ENCODE results near the gene ITIH2.
"Not testable (repeated sequence)": the region's sequence is repeated elsewhere in the genome, so short reads cannot be mapped to it uniquely, and the experiment has no call there.

ITIH2 gene

DNA sequence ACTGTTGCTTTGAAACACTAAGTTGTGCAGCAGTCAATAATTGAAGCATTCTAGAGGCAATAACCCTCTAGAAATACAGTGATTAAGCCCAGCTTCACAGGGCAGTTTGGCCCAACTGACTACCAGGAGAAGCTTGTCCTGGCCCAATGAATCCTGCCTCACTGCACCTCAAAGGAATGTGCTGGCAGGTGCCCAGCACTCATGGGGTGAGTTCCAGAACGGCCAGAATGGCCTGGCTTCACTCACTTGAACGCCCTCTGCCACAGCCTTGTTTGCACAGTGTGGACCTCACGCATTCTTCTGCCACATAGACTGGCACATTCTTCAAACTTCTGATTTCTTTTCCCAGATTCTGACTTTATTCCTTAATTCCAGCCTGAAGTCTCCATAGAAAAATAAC, 6.6 kb upstream of the ITIH2 start:
- DNase-seq, result no peak

GRCh38 chr10:7697426-7697825, 5.7 kb upstream of the ITIH2 start:
- DNase-seq, result no peak

DNA sequence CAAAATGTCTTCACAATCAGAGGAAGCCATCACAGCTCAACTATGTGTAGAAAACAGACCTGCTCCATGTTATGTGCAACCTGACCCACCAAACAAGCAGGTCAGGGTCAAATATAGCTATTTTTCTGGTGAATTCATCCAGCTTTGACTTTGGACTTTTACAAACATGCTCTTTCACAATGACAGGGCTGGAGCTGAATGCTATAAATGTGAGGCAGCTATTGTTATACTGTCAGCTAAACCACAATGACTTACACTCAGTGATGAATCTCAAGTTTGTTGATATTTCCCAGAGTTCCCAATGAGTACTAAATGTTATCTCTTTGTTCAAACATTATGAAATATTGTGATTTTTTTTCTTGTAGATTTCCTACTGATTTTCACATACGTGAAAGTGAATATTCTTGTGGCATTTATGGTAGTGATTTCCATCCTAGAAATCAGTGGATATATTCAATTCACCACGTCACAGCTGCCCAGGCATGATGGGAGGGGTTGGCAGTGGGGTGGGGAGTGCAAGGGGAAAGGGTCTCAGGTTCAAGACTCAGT, 2.5 kb upstream of the ITIH2 start:
- DNase-seq, result no peak

GRCh38 chr10:7701158-7701742, 1.9 kb upstream of the ITIH2 start:
- DNase-seq, result no peak

DNA sequence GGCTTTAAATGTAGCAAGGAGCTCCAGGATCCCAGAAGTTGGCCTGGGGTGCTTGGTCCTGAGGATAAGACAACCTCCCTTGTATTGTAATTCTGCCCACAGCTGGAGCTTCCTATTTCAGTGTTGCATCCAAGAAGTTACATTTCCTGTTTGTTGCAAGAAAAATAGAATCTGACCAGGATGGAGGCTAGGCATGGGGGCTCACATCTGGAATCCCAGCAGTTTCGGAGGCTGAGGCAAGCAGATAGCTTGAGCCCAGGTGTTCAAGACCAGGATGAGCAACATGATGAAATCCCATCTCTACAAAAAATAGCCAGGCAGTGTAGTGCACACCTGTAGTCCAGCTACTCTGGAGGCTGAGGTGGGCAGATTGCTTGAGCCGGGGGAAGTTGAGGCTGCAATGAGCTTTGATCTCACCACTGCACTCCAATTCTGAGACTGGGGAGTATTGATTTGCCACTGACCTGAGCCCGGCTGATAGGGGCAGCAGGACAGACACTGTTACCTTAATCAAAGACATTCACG, 766 bp upstream of the ITIH2 start:
- no peak for DNase-seq

DNA sequence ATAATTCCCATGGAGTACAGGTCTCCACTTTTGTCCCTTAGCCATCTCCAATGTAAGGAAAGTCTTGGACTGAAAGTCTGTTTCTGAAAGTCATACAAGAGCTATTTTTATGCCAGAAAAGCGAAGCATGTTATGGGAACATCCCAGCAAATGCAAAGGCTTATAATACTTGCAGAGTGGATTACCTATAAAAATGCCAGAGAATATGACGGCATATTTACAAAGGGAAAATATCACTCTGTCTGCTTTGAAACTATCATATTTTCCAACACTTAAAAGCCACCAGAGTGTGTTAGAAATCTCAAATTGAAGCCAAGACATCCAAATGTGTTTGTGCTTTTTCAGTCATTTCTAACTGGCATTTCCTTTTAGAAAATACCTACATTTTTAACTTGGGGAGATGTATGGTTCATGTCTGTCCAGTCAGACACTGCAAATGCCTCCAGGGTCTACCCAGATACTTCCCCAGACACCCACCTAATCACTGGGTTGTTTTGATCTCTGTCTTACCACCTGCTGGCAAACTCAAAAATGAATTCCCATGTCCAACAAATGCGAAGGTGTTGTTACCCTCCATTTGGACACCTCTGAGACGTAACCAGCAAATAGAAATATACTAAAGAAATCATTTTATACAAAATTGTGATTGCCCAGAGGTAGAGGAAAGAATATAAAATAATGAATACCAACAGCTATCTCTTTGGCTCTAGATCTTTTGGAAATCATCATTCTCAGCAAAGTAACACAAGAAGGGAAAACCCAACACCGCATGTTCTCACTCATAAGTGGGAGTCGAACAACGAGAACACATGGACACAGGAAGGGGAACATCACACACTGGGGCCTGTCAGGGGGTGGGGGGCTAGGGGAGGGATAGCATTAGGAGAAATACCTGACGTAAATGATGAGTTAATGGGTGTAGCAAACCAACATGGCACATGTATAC, 1.2 kb downstream of the ITIH2 start:
- no peak for DNase-seq

DNA sequence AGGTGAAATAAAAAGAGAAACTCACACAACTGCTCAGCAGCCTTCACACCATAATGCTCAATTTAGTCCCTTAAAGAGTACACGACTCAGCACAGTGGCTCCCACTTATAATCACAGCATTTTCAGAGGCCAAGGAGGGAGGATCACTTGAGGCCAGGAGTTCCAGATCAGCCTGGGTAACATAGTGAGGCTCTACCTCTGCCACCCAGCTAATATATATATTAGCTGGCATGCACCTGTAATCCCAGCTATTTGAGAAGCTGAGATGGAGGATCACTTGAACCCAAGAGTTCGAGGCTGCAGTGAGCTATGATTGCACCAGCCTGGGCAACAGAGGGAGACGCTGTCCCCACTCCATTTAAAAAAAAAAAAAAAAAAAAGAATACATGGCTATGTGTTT, 2.2 kb downstream of the ITIH2 start:
- DNase-seq, result no peak

DNA sequence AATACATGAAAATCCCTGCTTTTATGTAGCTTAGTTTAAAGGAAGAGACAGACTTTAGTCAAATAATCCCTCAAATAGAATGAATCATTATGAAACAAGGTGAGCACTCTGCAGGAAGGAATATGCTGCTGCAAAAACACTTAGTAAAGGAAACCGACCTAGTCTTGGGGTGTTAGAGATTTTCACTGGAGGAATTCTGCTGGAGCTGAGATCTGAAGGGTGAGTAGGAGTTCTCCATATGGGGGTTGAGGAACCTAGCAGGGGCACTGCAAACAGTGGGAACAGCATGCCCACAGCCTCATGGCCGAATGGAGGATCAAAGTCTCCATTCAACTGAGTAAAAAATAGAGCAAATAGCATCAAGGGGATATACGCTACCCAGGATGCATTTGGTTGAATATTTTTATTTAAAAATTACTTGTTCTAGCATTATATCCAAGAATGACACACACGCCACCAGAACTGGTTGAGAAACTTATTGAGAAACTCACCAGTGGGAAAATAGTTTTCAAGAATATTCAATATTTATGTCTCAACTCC, 3.5 kb downstream of the ITIH2 start:
- DNase-seq, result no peak

DNA sequence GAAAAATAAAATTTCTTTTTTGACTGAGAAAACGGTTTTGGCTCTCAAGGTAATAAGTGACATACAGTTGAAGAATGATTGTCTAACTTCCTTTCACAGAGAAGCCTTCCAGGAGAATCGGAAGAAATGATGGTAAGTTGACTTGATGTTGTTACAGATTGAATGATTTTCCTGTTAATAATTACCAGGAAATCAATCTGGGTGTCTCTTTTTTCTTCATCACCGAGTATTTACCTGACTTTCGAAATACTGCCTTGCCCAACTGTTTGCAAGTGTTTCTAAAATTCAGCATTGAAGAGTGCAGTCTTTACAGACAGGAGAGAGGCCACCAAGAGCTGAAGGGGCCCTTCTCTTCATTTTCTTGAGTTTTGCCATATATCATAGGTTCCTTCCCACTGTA, 4.0 kb downstream of the ITIH2 start:
- no peak for DNase-seq

DNA sequence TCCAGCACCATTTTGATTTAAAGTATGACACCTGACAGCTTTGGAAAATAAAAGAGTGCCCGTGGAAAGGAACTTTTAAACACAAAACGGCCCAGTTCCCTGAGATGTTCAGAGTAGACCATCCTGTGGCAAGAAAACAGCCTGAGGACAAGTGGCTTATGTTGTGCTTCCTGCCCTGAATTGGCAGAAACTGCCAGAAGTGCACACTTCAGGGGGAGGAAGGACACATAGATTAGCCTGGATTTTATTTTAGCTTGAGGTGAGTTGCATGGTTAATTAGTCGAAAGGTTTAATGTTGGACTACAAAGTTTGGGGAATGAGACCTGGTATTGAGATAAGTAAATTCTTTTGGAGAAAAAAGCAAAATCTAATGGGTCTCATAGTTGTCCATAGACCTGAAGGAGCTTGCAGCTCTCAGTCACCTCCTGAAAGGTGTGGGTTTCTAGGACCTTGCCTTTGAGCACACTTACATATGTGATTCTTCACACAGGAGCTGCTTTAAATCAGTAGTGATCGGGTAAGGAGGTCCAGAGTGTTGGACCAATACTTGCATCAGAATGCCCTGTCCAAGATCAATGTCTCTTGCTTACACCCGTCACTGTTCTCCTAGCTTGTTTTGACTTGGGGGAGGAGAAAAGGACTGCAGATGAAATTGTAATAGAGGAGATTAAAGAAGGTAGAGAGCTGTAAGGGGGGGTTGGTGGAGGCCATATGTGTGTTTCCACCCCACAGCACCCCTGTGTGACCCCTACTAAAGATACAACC, 4.9 kb downstream of the ITIH2 start:
- DNase-seq, result no peak

GRCh38 chr10:7708832-7709231, 5.7 kb downstream of the ITIH2 start:
- no peak for DNase-seq

DNA sequence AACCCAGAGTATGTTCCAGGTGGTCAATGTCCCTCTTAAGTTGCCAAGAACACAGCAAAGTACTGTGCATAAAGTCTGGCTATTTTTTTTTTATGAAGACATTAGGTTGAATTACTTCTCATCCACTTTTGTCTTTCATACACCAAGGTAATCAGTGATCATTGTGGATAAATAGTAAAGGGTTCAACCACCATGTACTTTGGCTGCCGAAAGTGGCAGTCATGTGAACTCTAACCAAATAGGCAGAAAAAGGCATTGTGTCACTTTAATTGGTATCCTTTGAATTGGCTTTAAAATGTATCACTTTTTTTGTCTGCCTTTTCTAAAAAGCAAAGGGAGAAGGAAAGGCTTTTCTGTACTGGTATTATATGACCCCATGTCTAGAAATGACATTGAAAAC, 7.3 kb downstream of the ITIH2 start:
- DNase-seq, result no peak

DNA sequence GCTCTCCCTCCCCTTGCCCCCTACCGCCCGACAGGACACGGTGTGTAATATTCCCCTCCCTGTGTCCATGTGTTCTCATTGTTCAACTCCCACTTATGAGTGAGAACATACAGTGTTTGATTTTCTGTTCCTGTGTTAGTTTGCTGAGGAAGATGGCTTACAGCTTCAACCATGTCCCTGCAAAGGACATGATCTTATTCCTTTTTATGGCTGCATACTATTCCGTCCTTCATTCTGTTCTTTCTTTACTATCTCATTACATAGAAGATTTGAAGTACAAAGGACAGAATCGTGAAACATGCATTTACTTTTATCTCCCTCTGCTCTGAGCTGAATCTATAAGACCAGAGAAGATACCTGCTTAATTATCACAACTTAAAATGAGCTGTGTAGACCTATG, 8.0 kb downstream of the ITIH2 start:
- DNase-seq, result not testable (repeated sequence)

DNA sequence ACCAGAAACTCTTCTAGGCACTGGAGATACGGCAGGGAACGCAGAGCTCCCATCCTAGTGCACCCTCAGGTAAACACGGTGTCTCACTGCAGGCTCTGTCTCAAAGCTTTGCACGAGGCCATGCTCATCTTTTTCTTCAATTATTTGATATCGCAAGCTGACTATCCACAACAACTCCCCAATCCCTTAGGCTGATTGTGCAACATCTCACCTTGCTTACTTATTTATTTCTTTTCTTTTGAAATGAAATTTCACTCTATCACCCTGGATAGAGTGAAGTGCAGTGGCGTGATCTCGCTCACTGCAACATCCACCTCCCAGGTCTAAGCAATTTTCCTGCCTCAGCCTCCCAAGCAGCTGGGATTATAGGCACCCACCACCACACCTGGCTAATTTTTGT, 12.4 kb downstream of the ITIH2 start:
- no peak for DNase-seq

DNA sequence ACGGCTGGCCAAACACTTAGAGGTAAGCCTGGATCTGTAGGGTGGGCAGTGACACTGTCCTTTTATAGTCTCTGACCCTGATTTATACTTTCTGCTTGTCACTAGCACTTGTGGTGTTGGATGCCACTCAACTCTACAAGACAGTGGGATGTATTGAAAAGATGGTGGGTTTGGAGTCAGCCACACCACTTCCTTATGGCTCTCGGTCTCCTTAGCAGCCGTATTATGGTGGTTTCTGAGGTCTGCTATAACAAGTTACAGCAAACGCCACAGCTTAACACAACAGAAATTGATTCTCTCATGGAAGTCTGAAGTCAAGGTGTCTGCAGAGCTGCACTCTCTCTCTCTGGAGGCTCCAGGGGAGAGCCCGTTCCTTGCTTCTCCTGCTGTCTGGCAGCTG, 14.7 kb downstream of the ITIH2 start:
- DNase-seq, result no peak

GRCh38 chr10:7718685-7719084, 15.6 kb downstream of the ITIH2 start:
- DNase-seq, result no peak

DNA sequence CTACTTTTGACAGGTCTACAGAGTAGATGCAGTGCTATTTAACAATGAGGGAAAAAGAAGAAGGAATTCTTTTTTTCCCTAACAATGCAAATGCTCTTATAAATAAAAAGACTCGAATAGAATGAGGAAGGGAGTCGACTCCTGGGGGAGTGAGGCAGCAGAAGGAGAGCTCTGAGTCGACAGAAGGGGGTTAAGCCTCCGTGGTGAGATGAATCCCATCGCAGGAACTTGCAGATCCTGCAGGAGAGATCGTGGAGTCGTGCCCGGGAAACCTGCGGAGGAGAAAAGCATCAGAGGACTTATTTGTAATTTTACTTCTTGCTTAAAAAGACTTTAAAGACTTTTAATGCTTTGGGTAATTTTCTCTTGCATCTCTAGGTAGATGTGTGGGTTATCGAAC, 17.4 kb downstream of the ITIH2 start:
- DNase-seq, result no peak

DNA sequence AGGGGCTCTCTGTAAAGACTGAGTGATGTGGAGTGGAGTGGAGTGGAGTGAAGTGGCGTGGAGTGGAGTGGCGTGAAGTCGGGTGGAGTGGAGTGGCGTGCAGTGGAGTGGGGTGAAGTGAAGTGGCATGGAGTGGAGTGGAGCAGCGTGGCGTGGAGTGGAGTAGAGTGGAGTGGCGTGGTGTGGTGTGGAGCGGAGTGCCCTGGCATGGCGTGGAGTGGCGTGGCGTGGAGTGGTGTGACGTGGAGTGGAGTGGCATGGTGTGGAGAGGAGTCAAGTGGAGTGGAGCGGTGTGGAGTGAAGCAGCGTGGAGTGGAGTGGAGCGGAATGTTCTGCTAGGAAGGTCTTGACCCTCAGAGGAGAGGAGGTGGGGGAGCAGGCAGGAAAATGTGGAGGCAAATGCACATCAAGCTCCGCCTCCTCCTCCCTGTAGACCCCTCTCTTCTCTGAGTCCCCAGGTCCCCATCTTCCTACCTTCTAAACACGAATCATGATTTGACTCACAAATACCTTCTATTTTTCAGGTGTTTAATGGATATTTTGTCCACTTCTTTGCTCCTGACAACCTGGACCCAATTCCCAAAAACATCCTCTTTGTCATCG, 19.9 kb downstream of the ITIH2 start:
- DNase-seq, result no peak

GRCh38 chr10:7734821-7735220, 31.7 kb downstream of the ITIH2 start:
- no peak for DNase-seq

DNA sequence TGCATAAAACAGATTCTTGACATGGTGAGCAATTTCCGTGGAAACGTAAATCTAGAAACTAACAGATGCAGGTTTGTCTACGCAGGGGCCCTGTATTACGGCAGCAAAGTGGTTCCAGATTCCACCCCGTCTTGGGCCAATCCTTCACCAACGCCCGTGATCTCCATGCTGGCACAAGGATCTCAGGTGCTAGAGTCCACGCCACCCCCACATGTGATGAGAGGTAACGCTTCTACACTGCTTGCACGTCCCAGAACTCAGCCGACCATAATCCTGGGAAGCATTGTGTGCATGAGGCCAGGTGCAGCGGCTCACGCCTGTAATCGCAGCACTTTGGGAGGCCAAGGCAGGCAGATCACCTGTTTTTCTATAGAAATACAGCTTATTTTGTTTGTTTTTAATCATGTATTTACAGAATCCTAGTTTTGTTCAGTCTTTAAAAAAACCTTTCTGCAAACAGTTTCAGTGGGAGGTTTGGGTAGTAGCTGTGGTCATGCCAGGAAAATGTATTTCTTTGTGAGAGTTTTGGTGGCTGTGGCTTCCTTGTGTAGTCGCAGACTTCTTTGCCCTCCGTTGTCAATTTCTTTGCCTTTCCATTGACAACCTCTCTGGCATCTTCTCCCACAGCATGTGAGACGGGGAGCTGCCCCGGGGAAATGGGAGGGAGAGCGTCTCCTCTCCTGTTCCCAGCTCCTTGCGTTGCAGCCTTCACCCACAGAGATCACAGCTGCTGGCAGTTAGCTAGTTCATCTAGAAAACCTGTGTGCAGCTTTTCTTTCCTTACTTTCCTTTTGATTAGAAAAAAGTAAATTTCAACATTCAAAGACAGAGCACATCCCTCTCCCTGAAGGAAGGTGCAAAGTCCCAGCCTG, 35.7 kb downstream of the ITIH2 start:
- DNase-seq, result no peak

DNA sequence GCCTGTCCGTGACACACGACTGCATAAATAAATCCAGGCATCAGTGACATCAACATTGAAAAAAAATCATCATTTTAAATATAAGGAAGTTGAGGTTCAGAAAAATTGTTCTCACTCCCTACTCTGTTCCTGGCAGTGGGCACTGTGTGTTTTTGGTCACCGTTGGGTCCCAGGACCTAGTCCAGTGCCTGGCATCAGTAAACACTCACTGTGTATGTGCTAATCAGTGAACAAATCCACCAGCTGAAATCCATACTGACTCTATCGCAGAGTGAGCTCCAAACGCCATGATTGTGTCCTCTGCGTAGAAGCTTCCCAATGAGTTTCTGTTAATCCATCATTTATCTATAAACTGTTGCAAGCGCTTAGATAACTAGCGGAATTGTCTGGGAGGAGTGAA, 41.2 kb downstream of the ITIH2 start:
- no peak for DNase-seq

GRCh38 chr10:7748637-7749036, 45.5 kb downstream of the ITIH2 start:
- DNase-seq, result not testable (repeated sequence)

All from activated CD8-positive, alpha-beta memory T cell treated with anti-CD3 and anti-CD28 coated beads, Interleukin-2, amount 50 U/mL, for 4 hours (primary cell).